ENCODE data around the gene ASTN1. TPM values are rescaled to one million over a fixed set of nuclear protein-coding genes. Genes with fewer than 3 reads are reported as not detected.

ASTN1 gene
- total RNA-seq, 4 donors from 2014 or later: 0.18 TPM; not detected in 3

DNA sequence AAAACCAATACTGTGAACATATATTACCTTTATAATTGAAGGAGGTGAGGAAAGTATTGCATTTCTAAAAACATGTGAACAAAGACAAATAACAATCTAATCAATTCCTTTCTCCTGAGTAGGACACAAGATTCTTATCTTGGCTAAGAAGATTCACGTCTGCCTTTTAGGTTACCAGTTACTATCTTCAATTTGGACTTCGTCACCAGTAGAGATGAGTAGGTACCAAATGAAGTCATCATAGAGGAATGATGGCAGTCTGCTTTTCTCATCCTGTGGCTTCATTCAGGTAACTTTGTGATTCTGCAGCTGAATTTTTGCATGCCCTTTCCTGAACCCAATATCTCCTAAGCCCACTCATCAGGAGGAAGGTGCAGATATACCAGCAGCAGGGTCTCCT lies 32.4 kb downstream of the ASTN1 start:
- no peaks in the 10 kb centered on the region for H3K9me3 ChIP-seq
- WGBS: 76% methylated on average over 2 of the region's 2 CpGs
- TF ChIP-seq POLR2AphosphoS5 (IDR thresholded peaks at IDR 0.05): no peak
- no peak for TF ChIP-seq POLR2A (IDR thresholded peaks at IDR 0.05)
- no peak for TF ChIP-seq EP300 (IDR thresholded peaks at IDR 0.05)
- TF ChIP-seq, protein P1, sequence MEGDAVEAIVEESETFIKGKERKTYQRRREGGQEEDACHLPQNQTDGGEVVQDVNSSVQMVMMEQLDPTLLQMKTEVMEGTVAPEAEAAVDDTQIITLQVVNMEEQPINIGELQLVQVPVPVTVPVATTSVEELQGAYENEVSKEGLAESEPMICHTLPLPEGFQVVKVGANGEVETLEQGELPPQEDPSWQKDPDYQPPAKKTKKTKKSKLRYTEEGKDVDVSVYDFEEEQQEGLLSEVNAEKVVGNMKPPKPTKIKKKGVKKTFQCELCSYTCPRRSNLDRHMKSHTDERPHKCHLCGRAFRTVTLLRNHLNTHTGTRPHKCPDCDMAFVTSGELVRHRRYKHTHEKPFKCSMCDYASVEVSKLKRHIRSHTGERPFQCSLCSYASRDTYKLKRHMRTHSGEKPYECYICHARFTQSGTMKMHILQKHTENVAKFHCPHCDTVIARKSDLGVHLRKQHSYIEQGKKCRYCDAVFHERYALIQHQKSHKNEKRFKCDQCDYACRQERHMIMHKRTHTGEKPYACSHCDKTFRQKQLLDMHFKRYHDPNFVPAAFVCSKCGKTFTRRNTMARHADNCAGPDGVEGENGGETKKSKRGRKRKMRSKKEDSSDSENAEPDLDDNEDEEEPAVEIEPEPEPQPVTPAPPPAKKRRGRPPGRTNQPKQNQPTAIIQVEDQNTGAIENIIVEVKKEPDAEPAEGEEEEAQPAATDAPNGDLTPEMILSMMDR (IDR thresholded peaks at IDR 0.05): no peak
- H3K27me3 ChIP-seq: no peaks in the 10 kb centered on the region
- no peak overlapping the region for H3K27ac ChIP-seq
- no peak for DNase-seq (ENCODE audit: low spot score in 2 of 2)
- no peak overlapping the region for H3K4me3 ChIP-seq
- no peaks in the 10 kb centered on the region for H3K4me1 ChIP-seq
- H3K36me3 ChIP-seq: no peaks in the 10 kb centered on the region

DNA sequence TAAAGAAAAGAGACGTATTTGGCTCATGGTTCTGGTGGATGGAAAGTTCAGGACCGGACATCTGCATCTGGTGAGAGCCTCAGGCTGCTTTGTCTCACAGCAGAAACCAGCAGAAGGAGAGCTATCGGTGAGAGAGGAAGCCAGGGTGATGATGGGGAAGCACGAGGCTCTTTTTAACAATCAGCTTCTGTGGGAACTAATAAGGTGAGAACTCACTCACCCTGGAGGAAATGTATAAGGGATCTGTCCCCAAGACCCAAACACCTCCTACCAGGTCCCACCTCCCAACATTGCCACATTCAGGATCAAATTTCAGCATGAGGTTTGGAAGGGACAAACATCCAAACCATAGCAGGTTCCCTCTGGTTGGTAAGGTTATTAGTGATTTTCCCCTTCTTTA lies 32.8 kb downstream of the ASTN1 start:
- H3K27me3 ChIP-seq: no peaks in the 10 kb centered on the region
- 73% methylated on average over 4 of the region's 4 CpGs for WGBS
- H3K4me1 ChIP-seq: no peaks in the 10 kb centered on the region

DNA sequence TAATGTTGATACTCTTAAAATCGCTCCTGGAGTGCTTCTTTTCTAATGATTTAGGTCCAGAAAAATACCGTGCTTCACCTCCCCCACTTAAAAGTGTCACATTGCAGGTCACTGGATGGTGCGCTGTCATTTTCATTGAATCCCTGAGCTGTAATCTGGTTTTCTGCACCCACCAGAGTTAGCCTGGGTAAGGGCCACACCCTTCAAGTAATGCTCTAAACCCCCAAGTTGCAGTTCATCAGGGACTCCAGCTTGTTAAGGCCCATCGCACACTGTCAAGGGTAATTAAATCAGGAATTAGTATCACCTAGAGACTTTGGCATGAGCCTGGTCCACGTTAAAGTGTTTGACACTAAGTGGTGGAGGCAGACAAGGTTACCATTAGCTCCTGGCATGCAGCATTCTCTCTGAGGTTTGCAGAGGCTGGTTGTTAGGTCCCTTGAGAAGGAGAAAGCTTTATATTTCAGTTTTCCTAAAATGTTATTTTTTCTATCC lies 34.0 kb downstream of the ASTN1 start:
- 74% methylated on average over 5 of the region's 5 CpGs for WGBS
- no peaks in the 10 kb centered on the region for H3K36me3 ChIP-seq
- no peak overlapping the region for H3K27ac ChIP-seq
- H3K9me3 ChIP-seq: no peaks in the 10 kb centered on the region
- H3K4me3 ChIP-seq: no peak overlapping the region
- no peaks in the 10 kb centered on the region for H3K27me3 ChIP-seq
- no peak for DNase-seq (ENCODE audit: low spot score in 2 of 2)
- TF ChIP-seq EP300 (IDR thresholded peaks at IDR 0.05) (no peak), POLR2A (IDR thresholded peaks at IDR 0.05) (no peak), POLR2AphosphoS5 (IDR thresholded peaks at IDR 0.05) (no peak)
- TF ChIP-seq, protein P1 (IDR thresholded peaks at IDR 0.05): no peak
- no peaks in the 10 kb centered on the region for H3K4me1 ChIP-seq

More for the DNA sequence above, 32.8 kb downstream of the ASTN1 start:
- Histone ChIP-seq H3K36me3 (no peaks in the 10 kb centered on the region), H3K27ac (no peak overlapping the region), H3K4me3 (no peak overlapping the region), H3K9me3 (no peaks in the 10 kb centered on the region)
- no peak for DNase-seq (ENCODE audit: low spot score in 2 of 2)
- TF ChIP-seq EP300 (IDR thresholded peaks at IDR 0.05): no peak
- TF ChIP-seq POLR2AphosphoS5 (IDR thresholded peaks at IDR 0.05): no peak
- TF ChIP-seq POLR2A (IDR thresholded peaks at IDR 0.05): no peak
- TF ChIP-seq, protein P1 (IDR thresholded peaks at IDR 0.05): no peak

DNA sequence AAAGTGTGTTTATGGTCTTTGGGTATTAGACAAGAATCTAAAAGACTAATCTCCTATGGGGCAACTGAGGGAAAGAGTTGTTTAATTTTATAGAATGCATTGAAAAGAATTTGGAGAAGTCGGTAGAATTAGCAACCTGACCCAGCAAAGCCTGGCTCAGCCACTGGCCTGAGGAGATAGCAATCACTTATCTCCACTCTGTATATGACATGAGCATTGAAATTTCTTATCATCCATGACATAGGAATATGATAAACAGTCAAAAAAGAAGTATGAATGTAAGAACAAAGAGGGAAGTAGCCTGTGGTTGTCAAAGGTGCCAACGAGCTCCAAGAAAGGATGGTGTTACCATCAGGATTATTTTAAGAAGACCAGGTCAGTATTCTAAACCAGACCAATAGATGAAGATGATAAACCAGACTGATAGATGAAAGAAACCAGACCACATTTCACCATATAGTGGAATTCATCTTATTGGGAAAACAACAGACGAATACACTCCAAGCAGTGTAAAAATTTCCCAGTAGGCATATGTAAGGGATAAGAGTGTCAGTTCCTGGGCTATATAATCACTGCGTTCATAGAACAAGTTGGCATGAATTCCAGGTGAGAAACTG lies 35.7 kb downstream of the ASTN1 start:
- Histone ChIP-seq H3K4me1 (no peaks in the 10 kb centered on the region), H3K27ac (no peak overlapping the region), H3K4me3 (no peak overlapping the region), H3K36me3 (no peaks in the 10 kb centered on the region), H3K27me3 (no peaks in the 10 kb centered on the region), H3K9me3 (no peaks in the 10 kb centered on the region)
- no peak for DNase-seq (ENCODE audit: low spot score in 2 of 2)
- 63% methylated on average over 4 of the region's 4 CpGs for WGBS
- no peak for TF ChIP-seq EP300 (IDR thresholded peaks at IDR 0.05)
- TF ChIP-seq, protein P1 (IDR thresholded peaks at IDR 0.05): no peak
- no peak for TF ChIP-seq POLR2AphosphoS5 (IDR thresholded peaks at IDR 0.05)
- TF ChIP-seq POLR2A (IDR thresholded peaks at IDR 0.05): no peak

DNA sequence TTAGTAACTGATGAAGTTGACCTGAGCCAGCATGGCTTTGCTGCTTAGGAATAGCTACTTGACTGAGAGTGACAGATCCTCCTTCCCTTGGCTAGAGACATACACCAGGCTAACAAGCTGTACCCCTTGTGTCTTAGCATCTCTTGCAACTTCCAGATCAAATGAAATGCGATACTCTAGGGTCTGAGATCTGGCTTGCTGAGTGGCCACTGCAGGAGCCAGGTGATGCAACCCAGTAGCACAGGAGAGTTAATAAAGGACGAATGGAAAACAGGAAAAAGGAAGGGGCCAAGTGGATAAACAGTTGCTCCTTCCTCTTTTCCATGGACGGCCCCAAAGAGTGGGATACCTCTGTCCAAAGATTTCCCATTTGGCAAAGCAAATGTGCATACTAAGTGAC lies 38.2 kb downstream of the ASTN1 start:
- TF ChIP-seq EP300 (IDR thresholded peaks at IDR 0.05) (no peak), POLR2AphosphoS5 (IDR thresholded peaks at IDR 0.05) (no peak)
- TF ChIP-seq, protein P1 (IDR thresholded peaks at IDR 0.05): no peak
- H3K4me1 ChIP-seq: no peaks in the 10 kb centered on the region
- no peaks in the 10 kb centered on the region for H3K27me3 ChIP-seq
- WGBS: 76% methylated on average over 3 of the region's 3 CpGs
- H3K9me3 ChIP-seq: no peaks in the 10 kb centered on the region
- no peak for DNase-seq (ENCODE audit: low spot score in 2 of 2)
- H3K36me3 ChIP-seq: no peaks in the 10 kb centered on the region
- H3K27ac ChIP-seq: no peak overlapping the region
- H3K4me3 ChIP-seq: no peak overlapping the region
